SJCRH30 (cell line): ENCODE measurements around the gene GRK5. TPM values are rescaled to one million over a fixed set of nuclear protein-coding genes. Genes with fewer than 3 reads are reported as not detected.

Experiments used
- DNase-seq, 2 experiments: peaks; one replicate each; pipeline ENCODE4 v3.0.0-alpha.2; 2015 to 2020
- H3K27ac ChIP-seq: fragments of 250-450 bp; sonication (Bioruptor Pico); 2 replicates; pipeline ENCODE4 v1.5.1; 2020; ENCODE audit warnings: mild to moderate bottlenecking, moderate library complexity
- H3K27me3 ChIP-seq: fragments of 250-450 bp; sonication (Bioruptor Pico); 2 replicates; pipeline ENCODE4 v1.5.1; 2020; ENCODE audit warnings: mild to moderate bottlenecking, moderate library complexity
- H3K36me3 ChIP-seq: fragments of 250-450 bp; sonication (Bioruptor Pico); 2 replicates; pipeline ENCODE4 v1.5.1; 2020; ENCODE audit warnings: mild to moderate bottlenecking, moderate library complexity
- H3K4me1 ChIP-seq: fragments of 250-450 bp; sonication (Bioruptor Pico); 2 replicates; pipeline ENCODE4 v1.5.1; 2020; ENCODE audit warnings: mild to moderate bottlenecking, moderate library complexity
- H3K4me3 ChIP-seq: fragments of 250-450 bp; sonication (Bioruptor Pico); 2 replicates; pipeline ENCODE4 v1.5.1; 2020; ENCODE audit warnings: mild to moderate bottlenecking, moderate library complexity
- H3K9me3 ChIP-seq: fragments of 250-450 bp; sonication (Bioruptor Pico); replicated peaks from 2 replicates; pipeline ENCODE4 v1.5.1; 2020; ENCODE audit warnings: mild to moderate bottlenecking, moderate library complexity
- total RNA-seq: library from RNA; depleted of rRNA; stranded (reverse); fragments of >200 nt; shearing (Covaris generic); gene quantifications from 2 replicates; pipeline ENCODE4 v1.2.3, GENCODE V29; 2014

GRK5 gene
- total RNA-seq, 1 experiment from 2014 or later, result 4.4 TPM

DNA sequence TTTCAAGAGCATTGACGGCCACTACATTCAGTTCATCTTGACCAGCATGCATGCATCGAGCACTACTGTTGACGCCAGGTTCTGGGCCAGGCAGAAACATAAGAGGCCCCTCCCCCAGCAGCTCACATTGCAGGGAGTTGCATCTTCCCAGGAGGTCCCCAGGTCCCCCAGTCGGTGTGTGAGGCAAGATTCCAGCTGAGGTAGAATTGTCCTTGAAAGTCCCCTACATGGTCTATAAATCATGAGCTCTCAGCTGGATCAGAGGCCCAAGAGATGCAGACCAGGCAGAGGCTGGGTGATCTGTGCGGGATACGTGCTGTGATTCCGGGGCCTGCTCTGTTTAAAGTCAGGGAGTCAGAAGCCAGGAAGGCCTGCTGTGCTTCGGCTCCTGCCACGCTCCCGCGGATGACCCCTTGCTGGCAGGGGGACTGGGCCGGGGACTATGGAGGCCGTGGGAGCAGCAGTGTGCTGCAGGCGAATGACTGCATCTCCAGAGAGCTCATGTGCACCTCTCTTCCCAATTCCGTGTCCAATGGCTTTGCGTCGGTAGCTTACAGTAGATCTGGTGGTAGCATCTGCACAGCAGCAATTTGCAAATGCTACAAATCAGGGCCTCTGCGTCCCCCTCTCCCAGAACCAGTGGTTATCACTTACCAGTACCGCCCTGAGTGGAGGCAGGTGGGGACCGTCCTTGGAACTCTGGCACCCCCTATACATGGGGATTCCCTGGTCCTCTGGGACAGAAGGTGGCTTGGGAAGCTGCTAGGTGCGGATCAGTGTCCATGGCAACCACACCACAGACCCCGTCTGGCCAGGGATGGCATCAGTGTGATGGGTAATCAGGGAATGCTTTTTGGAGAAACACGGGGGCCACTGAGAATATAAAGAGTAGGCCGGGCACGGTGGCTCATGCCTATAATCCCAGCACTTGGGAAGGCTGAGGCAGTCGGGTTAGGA, 241.5 kb downstream of the GRK5 start:
- DNase-seq, result no peak
- H3K9me3 ChIP-seq, result no peaks in the 10 kb centered on the region
- peaks cover 18% of the 10 kb centered on the region for H3K4me1 ChIP-seq
- no peak overlapping the region for H3K27ac ChIP-seq
- no peak overlapping the region for H3K4me3 ChIP-seq
- H3K36me3 ChIP-seq, result no peaks in the 10 kb centered on the region
- no peaks in the 10 kb centered on the region for H3K27me3 ChIP-seq

DNA sequence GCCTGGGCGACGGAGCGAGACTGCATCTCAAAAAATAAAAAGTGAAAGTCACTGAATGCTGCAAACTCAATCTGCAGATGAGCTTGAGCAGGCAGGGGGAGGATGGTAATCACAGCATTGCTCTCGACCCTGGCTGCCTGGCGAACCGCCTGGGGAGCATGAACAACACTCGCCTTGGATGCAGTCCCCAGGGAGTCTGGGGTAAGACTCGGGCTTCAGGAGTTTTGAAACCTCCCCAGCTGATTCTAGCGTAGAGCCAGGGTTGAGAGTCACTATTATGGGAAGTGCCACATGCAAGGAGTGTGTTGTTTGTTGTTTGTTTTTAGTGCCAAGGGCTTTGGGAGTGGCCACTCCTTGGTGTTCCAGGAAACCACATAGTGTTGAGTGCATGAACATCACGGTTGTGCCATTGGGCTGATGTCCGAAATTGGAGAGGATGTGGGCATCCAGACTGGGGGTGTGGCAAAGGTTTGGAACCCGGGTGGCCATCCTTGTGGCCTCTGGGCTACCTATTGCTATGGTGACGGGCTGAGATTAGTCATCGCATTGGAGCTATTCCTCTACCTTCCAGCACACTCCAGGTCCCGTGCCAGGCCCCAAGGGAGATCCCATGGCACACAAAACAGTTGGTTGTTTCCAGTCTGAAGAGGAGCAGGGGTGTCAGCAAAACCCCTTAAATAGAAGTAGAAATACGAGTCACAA, 242.5 kb downstream of the GRK5 start:
- Histone ChIP-seq H3K36me3 (no peaks in the 10 kb centered on the region), H3K4me1 (peaks cover 12% of the 10 kb centered on the region), H3K27ac (no peak overlapping the region), H3K9me3 (no peaks in the 10 kb centered on the region), H3K27me3 (no peaks in the 10 kb centered on the region), H3K4me3 (no peak overlapping the region)
- no peak for DNase-seq

DNA sequence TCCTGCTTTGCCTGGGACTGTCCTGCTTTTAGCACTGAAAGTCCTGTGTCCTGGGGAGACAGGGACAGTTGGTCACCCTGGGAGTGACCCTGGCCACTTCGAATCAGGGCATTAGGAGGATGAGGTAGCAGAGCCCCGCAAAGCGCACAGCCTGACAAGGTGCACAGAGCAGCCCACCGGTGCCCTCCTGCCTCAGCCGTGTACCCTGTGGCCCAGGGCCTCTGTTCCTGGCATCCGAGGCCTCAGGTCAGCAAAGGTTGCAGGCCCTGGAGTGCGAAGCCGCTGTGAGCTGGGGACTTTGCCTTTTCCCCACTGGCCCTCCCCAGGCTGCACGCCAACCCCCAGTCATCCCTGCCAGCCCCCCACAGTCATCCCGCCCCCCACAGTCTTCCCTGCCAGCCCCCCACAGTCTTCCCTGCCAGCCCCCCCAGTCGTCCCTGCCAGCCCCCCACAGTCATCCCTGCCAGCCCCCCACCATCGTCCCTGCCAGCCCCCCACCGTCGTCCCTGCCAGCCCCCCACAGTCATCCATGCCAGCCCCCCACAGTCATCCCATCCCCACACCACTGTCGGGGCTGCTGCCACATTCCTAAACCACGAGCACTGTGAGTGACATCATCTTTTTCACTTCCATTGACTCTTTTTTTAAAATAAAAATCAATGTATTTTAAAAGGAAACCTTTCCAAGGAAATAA, 243.4 kb downstream of the GRK5 start:
- no peak for DNase-seq

DNA sequence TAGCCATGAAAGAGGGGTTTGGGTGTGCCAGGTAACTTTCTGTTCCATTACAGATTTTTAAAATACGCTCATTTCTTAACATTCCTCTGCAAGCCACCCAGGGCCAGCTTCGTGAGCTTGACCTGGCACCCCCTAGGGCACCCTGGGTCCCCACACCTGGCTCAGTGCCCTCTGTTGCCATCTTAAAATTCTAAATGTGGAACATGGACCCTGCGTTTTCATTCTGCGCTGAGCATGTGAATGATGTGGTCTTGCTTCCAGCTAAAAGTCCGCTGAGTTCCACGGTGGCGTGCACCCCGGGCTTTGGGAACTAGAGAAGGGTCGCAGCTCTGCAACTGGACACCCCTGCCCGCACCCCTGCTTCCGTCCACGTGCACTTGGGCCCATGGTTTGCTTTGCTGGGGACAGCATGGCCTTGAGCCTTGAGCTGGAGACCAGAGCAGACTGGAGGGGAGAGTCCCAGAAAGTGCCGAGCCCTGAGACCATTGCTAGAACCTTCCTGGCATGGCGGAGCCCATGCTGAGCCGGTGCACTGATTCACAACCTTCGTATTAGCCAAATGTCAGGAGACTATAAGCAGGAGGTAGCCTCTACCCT, 244.0 kb downstream of the GRK5 start:
- Histone ChIP-seq H3K9me3 (no peaks in the 10 kb centered on the region), H3K36me3 (no peaks in the 10 kb centered on the region), H3K4me1 (0 out of 2 replicates have a peak, but pooled peaks cover 9% of the 10 kb centered on the region), H3K27me3 (no peaks in the 10 kb centered on the region), H3K4me3 (no peak overlapping the region), H3K27ac (no peak overlapping the region)
- DNase-seq, result no peak

More for the DNA sequence above, 243.4 kb downstream of the GRK5 start:
- H3K27me3 ChIP-seq, result no peaks in the 10 kb centered on the region
- H3K4me3 ChIP-seq, result no peak overlapping the region
- H3K36me3 ChIP-seq, result no peaks in the 10 kb centered on the region
- no peaks in the 10 kb centered on the region for H3K9me3 ChIP-seq
- H3K27ac ChIP-seq, result no peak overlapping the region
- 0 out of 2 replicates have a peak, but pooled peaks cover 9% of the 10 kb centered on the region for H3K4me1 ChIP-seq

DNA sequence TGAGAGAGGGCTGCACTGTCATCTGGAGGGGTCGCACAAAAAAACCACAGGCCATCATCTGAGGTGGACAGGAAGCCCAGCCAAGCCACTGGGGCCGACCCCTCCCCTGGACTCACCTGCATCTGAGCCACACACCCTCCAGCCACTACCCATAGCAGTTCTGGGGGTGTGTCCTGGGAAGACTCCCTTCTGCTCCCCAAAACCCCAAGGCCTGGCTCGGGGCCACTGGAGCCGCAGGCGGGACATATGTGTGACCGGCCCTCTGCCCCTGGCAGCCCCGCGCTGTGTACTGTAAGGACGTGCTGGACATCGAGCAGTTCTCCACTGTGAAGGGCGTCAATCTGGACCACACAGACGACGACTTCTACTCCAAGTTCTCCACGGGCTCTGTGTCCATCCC, 245.0 kb downstream of the GRK5 start:
- Histone ChIP-seq H3K9me3 (no peaks in the 10 kb centered on the region), H3K27ac (no peak overlapping the region), H3K4me3 (no peak overlapping the region), H3K4me1 (0 out of 2 replicates have a peak, but pooled peaks cover 9% of the 10 kb centered on the region), H3K36me3 (no peaks in the 10 kb centered on the region), H3K27me3 (no peaks in the 10 kb centered on the region)
- no peak for DNase-seq

DNA sequence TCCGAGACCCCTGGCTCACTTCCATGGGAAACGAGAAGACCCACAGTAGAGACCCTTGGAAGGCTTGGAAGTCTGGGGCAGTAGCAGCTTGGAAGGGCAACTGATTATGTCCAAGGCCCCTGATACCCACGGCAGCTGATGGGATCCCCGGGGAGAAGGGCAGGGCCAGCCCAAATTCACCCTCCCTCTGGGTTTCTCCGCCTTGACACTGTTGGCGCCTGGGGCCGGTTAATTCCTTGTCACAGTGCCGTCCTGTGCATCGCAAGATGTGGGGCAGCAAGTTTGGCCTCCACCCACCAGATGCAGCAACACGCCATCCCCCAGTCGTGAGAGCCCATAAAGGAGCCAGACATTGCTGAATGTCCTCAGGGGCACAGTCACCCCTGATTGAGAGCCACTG, 245.9 kb downstream of the GRK5 start:
- Histone ChIP-seq H3K36me3 (no peaks in the 10 kb centered on the region), H3K4me3 (no peak overlapping the region), H3K9me3 (no peaks in the 10 kb centered on the region), H3K4me1 (0 out of 2 replicates have a peak, but pooled peaks cover 13% of the 10 kb centered on the region), H3K27ac (no peak overlapping the region), H3K27me3 (no peaks in the 10 kb centered on the region)
- no peak for DNase-seq

DNA sequence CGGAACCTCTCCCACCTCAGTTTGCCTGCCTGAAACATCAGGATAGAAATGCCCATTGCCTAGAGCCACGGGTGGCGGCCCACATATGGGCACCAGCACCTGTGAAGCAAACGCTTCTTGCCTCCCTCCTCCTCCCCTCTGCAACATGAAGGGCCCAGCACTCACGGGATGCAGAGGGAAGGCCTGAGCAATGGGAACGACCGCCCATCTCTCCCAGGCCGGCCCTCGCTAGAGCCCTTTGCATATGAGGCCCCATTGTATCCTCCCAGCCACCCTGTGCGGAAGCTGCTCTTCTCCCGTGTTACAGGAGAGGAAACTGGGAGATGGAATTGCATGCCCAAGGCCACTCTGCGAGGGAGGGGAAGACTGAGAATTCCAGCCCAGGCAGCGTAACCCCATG, 246.9 kb downstream of the GRK5 start:
- Histone ChIP-seq H3K36me3 (no peaks in the 10 kb centered on the region), H3K27ac (no peak overlapping the region), H3K4me3 (no peak overlapping the region), H3K9me3 (no peaks in the 10 kb centered on the region), H3K4me1 (peaks cover 21% of the 10 kb centered on the region), H3K27me3 (no peaks in the 10 kb centered on the region)
- DNase-seq, result no peak

DNA sequence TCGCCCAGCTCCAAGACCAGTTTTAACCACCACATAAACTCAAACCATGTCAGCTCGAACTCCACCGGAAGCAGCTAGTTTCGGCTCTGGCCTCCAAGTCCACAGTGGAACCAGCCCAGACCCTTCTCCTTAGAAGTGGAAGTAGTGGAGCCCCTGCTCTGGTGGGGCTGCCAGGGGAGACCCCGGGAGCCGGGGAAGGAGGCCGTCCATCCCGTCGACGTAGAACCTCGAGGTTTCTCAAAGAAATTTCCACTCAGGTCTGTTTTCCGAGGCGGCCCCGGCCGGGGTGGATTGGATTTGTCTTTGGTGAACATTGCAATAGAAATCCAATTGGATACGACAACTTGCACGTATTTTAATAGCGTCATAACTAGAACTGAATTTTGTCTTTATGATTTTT, 247.6 kb downstream of the GRK5 start:
- H3K27me3 ChIP-seq, result no peaks in the 10 kb centered on the region
- H3K9me3 ChIP-seq, result no peaks in the 10 kb centered on the region
- no peak overlapping the region for H3K27ac ChIP-seq
- H3K4me1 ChIP-seq, result peaks cover 18% of the 10 kb centered on the region
- H3K36me3 ChIP-seq, result no peaks in the 10 kb centered on the region
- no peak for DNase-seq
- H3K4me3 ChIP-seq, result no peak overlapping the region

DNA sequence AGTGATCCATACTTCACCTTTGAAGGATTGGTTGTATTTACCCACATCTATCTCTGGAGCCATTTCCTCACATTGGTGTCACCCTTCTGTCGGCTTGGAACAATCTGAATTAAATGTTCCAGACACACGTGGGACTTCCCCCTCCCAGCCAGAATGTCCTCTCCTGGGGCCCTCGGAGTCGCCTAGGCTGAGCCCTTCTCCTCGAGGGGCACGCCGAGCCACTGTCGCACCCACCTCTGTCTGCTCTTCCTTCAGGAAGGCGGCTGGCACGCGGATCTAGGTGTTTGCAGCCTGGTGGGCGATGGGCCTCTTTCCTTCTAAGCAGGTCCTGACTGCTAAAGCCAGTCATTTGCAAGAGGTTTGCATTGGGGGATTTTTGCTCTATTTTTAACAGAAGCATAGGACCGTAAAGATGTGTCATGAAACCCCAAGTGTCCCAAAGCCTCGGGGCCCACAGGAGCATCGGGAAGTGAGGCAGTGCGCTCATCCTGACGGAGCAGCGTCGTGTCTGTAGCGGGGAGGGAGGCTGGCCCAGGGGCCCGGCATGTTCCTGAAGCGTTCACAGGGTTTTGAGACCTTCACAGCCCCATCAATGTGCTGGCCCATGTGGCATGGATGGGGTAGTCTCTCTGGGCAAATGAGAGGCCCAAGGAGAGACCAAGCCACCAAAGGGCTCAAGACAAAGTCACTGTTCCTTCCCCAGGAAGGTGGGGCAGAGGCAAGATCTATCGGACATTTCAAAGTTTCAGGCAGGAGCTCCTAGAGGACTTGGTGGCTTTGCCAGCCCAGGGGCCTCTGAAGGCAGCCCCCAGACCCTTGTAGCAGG, 248.5 kb downstream of the GRK5 start:
- Histone ChIP-seq H3K4me3 (no peak overlapping the region), H3K27me3 (no peaks in the 10 kb centered on the region), H3K27ac (no peak overlapping the region), H3K9me3 (no peaks in the 10 kb centered on the region), H3K36me3 (no peaks in the 10 kb centered on the region), H3K4me1 (peaks cover 12% of the 10 kb centered on the region)
- no peak for DNase-seq

DNA sequence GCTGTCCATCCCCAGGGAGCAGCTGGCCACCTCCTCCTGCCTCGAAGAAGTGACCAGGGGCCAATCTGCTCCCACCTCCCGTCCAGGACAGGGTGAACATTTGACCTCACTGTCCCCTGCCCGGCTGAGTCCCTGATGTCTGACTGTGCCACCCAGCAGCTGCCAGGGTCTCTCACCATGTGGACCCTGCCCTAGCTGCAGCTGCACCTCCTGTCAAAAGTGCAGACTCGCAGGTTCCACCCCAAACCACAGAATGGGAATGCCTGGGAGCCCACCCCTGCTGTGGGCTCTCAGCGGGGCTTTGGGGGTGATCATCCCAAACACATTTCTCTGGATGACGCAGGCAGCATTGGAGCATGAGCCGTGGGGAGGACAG, 249.1 kb downstream of the GRK5 start:
- H3K27ac ChIP-seq, result no peak overlapping the region
- peaks cover 12% of the 10 kb centered on the region for H3K4me1 ChIP-seq
- H3K4me3 ChIP-seq, result no peak overlapping the region
- no peak for DNase-seq
- H3K27me3 ChIP-seq, result no peaks in the 10 kb centered on the region
- no peaks in the 10 kb centered on the region for H3K9me3 ChIP-seq
- no peaks in the 10 kb centered on the region for H3K36me3 ChIP-seq

DNA sequence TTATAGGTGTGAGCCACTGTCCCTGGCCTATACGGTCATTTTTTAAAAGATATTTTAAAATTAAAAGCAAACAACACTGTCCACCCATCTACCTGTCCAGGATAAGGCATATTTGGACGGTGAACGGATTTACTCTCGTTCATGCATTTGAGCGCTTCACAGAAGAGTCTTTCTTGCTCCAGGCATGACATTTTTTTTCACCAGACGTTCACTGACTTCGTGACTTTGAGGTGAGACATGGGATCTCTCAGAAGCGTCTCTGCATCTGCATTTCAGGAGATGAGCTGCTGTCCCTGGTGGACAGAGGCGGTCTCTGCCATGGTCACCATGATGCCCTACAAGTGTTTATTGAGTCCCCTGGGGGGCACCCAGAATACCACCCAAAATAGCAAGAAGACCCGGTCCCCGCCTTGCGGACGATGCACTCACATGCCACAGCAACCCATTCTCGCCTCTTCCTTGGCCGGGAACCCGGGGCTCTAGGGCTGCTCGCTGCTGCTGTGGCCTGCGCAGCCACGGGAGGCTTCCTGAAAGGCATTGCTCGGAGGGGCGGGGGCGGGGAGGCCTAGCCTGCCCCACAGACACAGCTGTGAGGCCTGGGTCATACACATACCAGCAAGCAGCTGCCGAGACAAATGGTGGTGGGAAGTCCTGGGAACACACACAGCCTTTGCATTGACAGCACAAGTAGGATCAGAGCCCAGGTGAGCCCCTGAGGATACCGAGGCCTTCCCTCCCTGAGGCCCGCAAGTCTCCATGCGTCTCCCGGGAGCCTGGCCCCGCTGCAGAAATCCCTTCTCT, 250.8 kb downstream of the GRK5 start:
- Histone ChIP-seq H3K36me3 (no peaks in the 10 kb centered on the region), H3K4me1 (peaks cover 12% of the 10 kb centered on the region), H3K27me3 (no peaks in the 10 kb centered on the region), H3K4me3 (peak overlapping the region; percentile 4; the same call in 1 of the 2 replicates), H3K27ac (0 out of 2 replicates have a peak overlapping the region, but pooled peaks have one; percentile 14), H3K9me3 (no peaks in the 10 kb centered on the region)
- peak; percentile 79 to 86 for DNase-seq

DNA sequence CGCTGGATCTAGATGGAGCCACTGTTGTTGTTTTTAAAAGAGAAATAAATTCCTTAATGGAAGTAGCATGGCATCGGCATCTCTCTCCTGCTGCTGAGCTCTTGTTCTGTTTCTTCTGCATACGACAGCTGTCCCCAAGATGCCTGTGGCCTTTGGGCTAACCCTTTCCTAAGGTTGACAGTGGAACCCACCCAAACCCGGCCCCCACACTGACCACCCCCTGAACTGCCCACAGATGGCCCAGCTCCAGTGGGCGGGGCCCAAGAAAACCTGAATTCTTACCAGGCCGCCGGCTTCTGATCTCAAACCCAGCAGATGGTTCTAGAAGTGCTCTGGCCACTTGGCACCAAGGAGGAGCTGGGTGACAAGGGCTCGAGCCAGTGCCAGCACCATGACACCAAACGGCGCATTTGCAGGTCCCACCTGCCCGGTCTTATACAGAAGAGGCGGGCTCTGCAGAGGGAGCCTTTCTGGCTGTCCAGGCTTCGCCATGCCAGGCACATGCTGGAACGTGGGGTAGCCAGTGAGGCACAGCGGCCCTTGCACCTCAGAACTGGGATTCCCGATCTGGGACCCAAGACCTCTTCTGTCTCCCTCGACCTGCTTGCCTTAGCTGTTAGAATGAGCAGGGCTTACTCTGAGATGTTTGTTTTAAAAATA, 252.4 kb downstream of the GRK5 start:
- H3K4me1 ChIP-seq, result peaks cover 12% of the 10 kb centered on the region
- H3K36me3 ChIP-seq, result no peaks in the 10 kb centered on the region
- H3K27me3 ChIP-seq, result no peaks in the 10 kb centered on the region
- H3K4me3 ChIP-seq, result no peak overlapping the region
- DNase-seq, result no peak
- no peaks in the 10 kb centered on the region for H3K9me3 ChIP-seq
- H3K27ac ChIP-seq, result no peak overlapping the region
